Liver (tissue), 9 donors: ENCODE data around the gene OR2Y1. TPM values are rescaled to one million over a fixed set of nuclear protein-coding genes. Genes with fewer than 3 reads are reported as not detected.

ENCODE experiments used
- DNase-seq: peaks from one replicate; pipeline ENCODE4 v3.0.0-alpha.2; 2017; ENCODE audit warnings: low spot score
- H3K27ac ChIP-seq, 2 donors: one replicate each; pipeline ENCODE4 v1.7.0; 2013; ENCODE audit warnings: inconsistent platforms in 2 of 2, low read length in 2 of 2, control low read depth in 1 of 2, low read depth in 1 of 2, mild to moderate bottlenecking in 1 of 2
- H3K27me3 ChIP-seq, 4 donors: one replicate each; pipeline versions ENCODE4 v1.6.1 to v1.7.0; 2013; ENCODE audit warnings: low read length in 3 of 4, inconsistent platforms in 1 of 4, mild to moderate bottlenecking in 1 of 4, moderate library complexity in 1 of 4; ENCODE audit not compliant: control insufficient read depth in 4 of 4, insufficient read depth in 4 of 4
- H3K36me3 ChIP-seq, 4 donors: one replicate each; pipeline versions ENCODE4 v1.6.1 to v1.7.0; 2013; ENCODE audit warnings: low read length in 3 of 4, mild to moderate bottlenecking in 3 of 4, low read depth in 1 of 4, moderate library complexity in 1 of 4; ENCODE audit not compliant: control insufficient read depth in 4 of 4, insufficient read depth in 3 of 4
- H3K4me1 ChIP-seq, 4 donors: one replicate each; pipeline versions ENCODE4 v1.6.1 to v1.7.0; 2013; ENCODE audit warnings: low read length in 3 of 4, mild to moderate bottlenecking in 3 of 4, moderate library complexity in 1 of 4; ENCODE audit not compliant: control insufficient read depth in 4 of 4, insufficient read depth in 4 of 4
- H3K4me3 ChIP-seq, 3 donors: one replicate each; pipeline versions ENCODE4 v1.6.1 to v1.7.0; 2013; ENCODE audit warnings: low read length in 3 of 3, control low read depth in 1 of 3, low read depth in 1 of 3, mild to moderate bottlenecking in 1 of 3
- H3K9ac ChIP-seq, 2 donors: one replicate each; pipeline ENCODE4 v1.7.0; 2013; ENCODE audit warnings: low read length in 2 of 2, mild to moderate bottlenecking in 2 of 2, moderate library complexity in 2 of 2, control low read depth in 1 of 2, low read depth in 1 of 2
- H3K9me3 ChIP-seq, 4 donors: one replicate each; pipeline versions ENCODE4 v1.6.1 to v1.7.0; 2013; ENCODE audit warnings: low read length in 3 of 4; ENCODE audit not compliant: control insufficient read depth in 4 of 4
- ATF3 ChIP-seq: IDR thresholded peaks from 2 replicates; pipeline ENCODE4 v1.6.1; 2016; ENCODE audit warnings: antibody characterized with exemption
- CTCF ChIP-seq: fragments of 150-350 bp; IDR thresholded peaks from 2 replicates; pipeline ENCODE4 v1.5.1; 2017; ENCODE audit warnings: improper control_type of control experiment, low read depth, low read length; ENCODE audit not compliant: missing input control
- EGR1 ChIP-seq, 2 donors: IDR thresholded peaks; 2 replicates each; pipeline ENCODE4 v1.6.1; 2016 to 2018; ENCODE audit warnings: antibody characterized with exemption in 2 of 2, low read depth in 2 of 2
- FOXA2 ChIP-seq: IDR thresholded peaks from 2 replicates; pipeline ENCODE4 v1.6.1; 2016; ENCODE audit warnings: antibody characterized with exemption
- GABPA ChIP-seq, 2 donors: IDR thresholded peaks in 1 of 2; conservative IDR thresholded peaks in 1 of 2; 2 replicates each; pipeline ENCODE4 v1.6.1; 2016; ENCODE audit warnings: antibody characterized with exemption in 2 of 2, mild to moderate bottlenecking in 1 of 2, moderate library complexity in 1 of 2
- HNF4G ChIP-seq: IDR thresholded peaks from 2 replicates; pipeline ENCODE4 v1.6.1; 2016; ENCODE audit warnings: antibody characterized with exemption
- MAX ChIP-seq: IDR thresholded peaks from 2 replicates; pipeline ENCODE4 v1.6.1; 2016; ENCODE audit warnings: antibody characterized with exemption
- NR2F2 ChIP-seq: IDR thresholded peaks from 2 replicates; pipeline ENCODE4 v1.6.1; 2016; ENCODE audit warnings: antibody characterized with exemption
- REST ChIP-seq: IDR thresholded peaks from 2 replicates; pipeline ENCODE4 v1.6.1; 2016; ENCODE audit warnings: antibody characterized with exemption, mild to moderate bottlenecking
- SP1 ChIP-seq: IDR thresholded peaks from 2 replicates; pipeline ENCODE4 v1.6.1; 2018; ENCODE audit warnings: antibody characterized with exemption, mild to moderate bottlenecking
- YY1 ChIP-seq: IDR thresholded peaks from 2 replicates; pipeline ENCODE4 v1.6.1; 2016; ENCODE audit warnings: antibody characterized with exemption, mild to moderate bottlenecking
- ZBTB33 ChIP-seq: IDR thresholded peaks from 2 replicates; pipeline ENCODE4 v1.6.1; 2016; ENCODE audit warnings: antibody characterized with exemption
- WGBS: extraction: QIAGEN DNeasy Blood & Tissue Kit; methylation state at CpG from one replicate; pipeline ENCODE4 v1.1.7; 2013; 5-methylcytosine and 5-hydroxymethylcytosine counted together
- polyA plus RNA-seq, 2 donors: library from polyadenylated mRNA; stranded (reverse) in 1 of 2; unstranded in 1 of 2; fragments of 200-250 nt in 1 of 2; fragments of >200 nt in 1 of 2; fragmentation: Nextera tagmentation in 1 of 2; extraction: Ambion mirVana in 1 of 2; gene quantifications; one replicate each; pipeline versions ENCODE4 v1.2.1 to v1.2.3, GENCODE V29; 2013 to 2015
- total RNA-seq, 2 donors: library from RNA; depleted of rRNA; stranded (reverse); fragments of >200 nt; gene quantifications; one replicate each; pipeline ENCODE4 v1.2.3, GENCODE V29; 2014
- donor health status: healthy.
- donor health status: healthy.
- donor health status: healthy.
- donor health status: healthy.
- donor health status: healthy.

Gene OR2Y1
- total and polyA plus RNA-seq, 4 donors: not detected

- Histone ChIP-seq H3K4me3 (no peak overlapping the region), H3K27ac (no peak overlapping the region), H3K27me3 (peaks cover 0 to 11% (median 4%) of the 10 kb centered on the region in 4 donors), H3K9me3 (no peaks in the 10 kb centered on the region), H3K4me1 (no peaks in the 10 kb centered on the region), H3K36me3 (no peaks in the 10 kb centered on the region), H3K9ac (no peak overlapping the region)
- TF ChIP-seq ZBTB33 (no peak), YY1 (no peak), ATF3 (no peak), SP1 (no peak), MAX (no peak), REST (no peak), EGR1 (IDR thresholded peaks at IDR 0.05; ENCODE audit: low read depth in 2 of 2) (no peak)
- no peak for DNase-seq
- 89% methylated on average over 10 of the region's 10 CpGs for WGBS
Measured at GRCh38 chr5:180739271-180739670, 587 bp downstream of the OR2Y1 start.

- TF ChIP-seq GABPA (IDR thresholded peaks at IDR 0.05 in 1 of 2, conservative IDR thresholded peaks at IDR 0.05 in 1 of 2): no peak
- no peak for TF ChIP-seq FOXA2
- TF ChIP-seq EGR1 (IDR thresholded peaks at IDR 0.05; ENCODE audit: low read depth in 2 of 2): no peak
- TF ChIP-seq ATF3: no peak
- TF ChIP-seq YY1: no peak
- no peak for TF ChIP-seq HNF4G
- no peak for TF ChIP-seq REST
- no peak for TF ChIP-seq CTCF
- TF ChIP-seq NR2F2: no peak
- Histone ChIP-seq H3K27me3 (peaks cover 0 to 8% (median 4%) of the 10 kb centered on the region in 4 donors), H3K4me1 (no peaks in the 10 kb centered on the region), H3K4me3 (no peak overlapping the region), H3K27ac (no peak overlapping the region), H3K9me3 (no peaks in the 10 kb centered on the region), H3K9ac (no peak overlapping the region), H3K36me3 (no peaks in the 10 kb centered on the region)
- no peak for DNase-seq
- 73% methylated on average over 2 of the region's 2 CpGs for WGBS
Measured at GRCh38 chr5:180736536-180736935, 3.3 kb downstream of the OR2Y1 start.
